PFSK-1 (cell line): Measurements from ENCODE around the gene SAMD14.

ENCODE experiments used
- FOXP2 ChIP-seq: optimal IDR thresholded peaks from 2 replicates; pipeline ENCODE3; 2011; ENCODE audit warnings: borderline replicate concordance, control low read depth, inconsistent platforms; ENCODE audit not compliant: insufficient read depth; ENCODE audit errors: extremely low read length, extremely low read depth
- POLR2AphosphoS5 ChIP-seq: IDR thresholded peaks from 2 replicates; pipeline ENCODE4 v1.6.1; 2012; ENCODE audit warnings: low read depth, mild to moderate bottlenecking, control low read depth, low read length, moderate library complexity
- SIN3A ChIP-seq: IDR thresholded peaks from 2 replicates; pipeline ENCODE4 v1.6.1; 2012; ENCODE audit warnings: mild to moderate bottlenecking, low read length, moderate library complexity, borderline replicate concordance; ENCODE audit not compliant: insufficient read depth
- TAF1 ChIP-seq: IDR thresholded peaks from 2 replicates; pipeline ENCODE4 v1.6.1; 2012; ENCODE audit warnings: low read length, control low read depth, borderline replicate concordance; ENCODE audit not compliant: insufficient read depth
- TF ChIP-seq, protein P1 (sequence below), 2 experiments: IDR thresholded peaks; 2 replicates each; pipeline versions ENCODE4 v1.6.1 to v1.8.0; 2011 to 2012; ENCODE audit warnings: low read depth in 2 of 2, low read length in 2 of 2, control low read depth in 1 of 2, inconsistent platforms in 1 of 2, mild to moderate bottlenecking in 1 of 2, moderate library complexity in 1 of 2; ENCODE audit not compliant: insufficient read depth in 1 of 2

DNA sequence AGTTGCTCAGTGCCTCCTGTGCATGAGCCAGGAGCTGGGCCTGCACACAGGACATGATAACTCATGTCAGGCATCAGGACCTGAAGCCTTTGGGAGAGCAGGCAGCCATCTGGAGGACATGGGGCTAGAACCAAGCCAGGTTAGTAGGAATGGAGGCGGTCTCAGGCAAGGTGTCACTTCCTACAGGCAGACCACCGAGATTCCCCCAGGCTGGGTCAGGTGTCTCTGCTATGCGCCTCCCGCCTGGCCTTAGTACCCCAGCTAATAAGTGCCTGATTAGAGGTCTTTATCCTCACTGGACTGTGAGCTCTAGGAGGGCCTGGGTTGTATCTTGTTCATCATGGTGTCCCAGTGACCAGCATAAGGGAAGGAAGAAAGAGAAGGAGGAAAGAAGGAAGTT is 15.6 kb downstream of the SAMD14 start:
- TF ChIP-seq POLR2AphosphoS5 (no peak), SIN3A (no peak), TAF1 (no peak), FOXP2 (no peak)
- TF ChIP-seq, protein P1, sequence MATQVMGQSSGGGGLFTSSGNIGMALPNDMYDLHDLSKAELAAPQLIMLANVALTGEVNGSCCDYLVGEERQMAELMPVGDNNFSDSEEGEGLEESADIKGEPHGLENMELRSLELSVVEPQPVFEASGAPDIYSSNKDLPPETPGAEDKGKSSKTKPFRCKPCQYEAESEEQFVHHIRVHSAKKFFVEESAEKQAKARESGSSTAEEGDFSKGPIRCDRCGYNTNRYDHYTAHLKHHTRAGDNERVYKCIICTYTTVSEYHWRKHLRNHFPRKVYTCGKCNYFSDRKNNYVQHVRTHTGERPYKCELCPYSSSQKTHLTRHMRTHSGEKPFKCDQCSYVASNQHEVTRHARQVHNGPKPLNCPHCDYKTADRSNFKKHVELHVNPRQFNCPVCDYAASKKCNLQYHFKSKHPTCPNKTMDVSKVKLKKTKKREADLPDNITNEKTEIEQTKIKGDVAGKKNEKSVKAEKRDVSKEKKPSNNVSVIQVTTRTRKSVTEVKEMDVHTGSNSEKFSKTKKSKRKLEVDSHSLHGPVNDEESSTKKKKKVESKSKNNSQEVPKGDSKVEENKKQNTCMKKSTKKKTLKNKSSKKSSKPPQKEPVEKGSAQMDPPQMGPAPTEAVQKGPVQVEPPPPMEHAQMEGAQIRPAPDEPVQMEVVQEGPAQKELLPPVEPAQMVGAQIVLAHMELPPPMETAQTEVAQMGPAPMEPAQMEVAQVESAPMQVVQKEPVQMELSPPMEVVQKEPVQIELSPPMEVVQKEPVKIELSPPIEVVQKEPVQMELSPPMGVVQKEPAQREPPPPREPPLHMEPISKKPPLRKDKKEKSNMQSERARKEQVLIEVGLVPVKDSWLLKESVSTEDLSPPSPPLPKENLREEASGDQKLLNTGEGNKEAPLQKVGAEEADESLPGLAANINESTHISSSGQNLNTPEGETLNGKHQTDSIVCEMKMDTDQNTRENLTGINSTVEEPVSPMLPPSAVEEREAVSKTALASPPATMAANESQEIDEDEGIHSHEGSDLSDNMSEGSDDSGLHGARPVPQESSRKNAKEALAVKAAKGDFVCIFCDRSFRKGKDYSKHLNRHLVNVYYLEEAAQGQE (IDR thresholded peaks at IDR 0.05; ENCODE audit: insufficient read depth in 1 of 2, low read depth in 2 of 2, low read length in 2 of 2), result no peak
